HepG2 (cell line): ENCODE data around the gene LST1. TPM values are rescaled to one million over a fixed set of nuclear protein-coding genes. Genes with fewer than 3 reads are reported as not detected.
A peak's percentile ranks its signal among the peaks of the same experiment; 100 is the strongest.

ENCODE experiments used
- ATF1 ChIP-seq: IDR thresholded peaks from 2 replicates; pipeline ENCODE4 v1.6.1; 2016; ENCODE audit warnings: mild to moderate bottlenecking, control low read depth
- CC2D1A ChIP-seq: sonication (generic); formaldehyde crosslinking; IDR thresholded peaks from 2 replicates; pipeline ENCODE4 v1.8.1; 2023; ENCODE audit warnings: mild to moderate bottlenecking, missing genetic modification reagents
- ELF1 ChIP-seq: sonication (generic); formaldehyde crosslinking; IDR thresholded peaks from 2 replicates; pipeline ENCODE4 v1.4.0; 2020; ENCODE audit warnings: missing genetic modification reagents
- KDM6A ChIP-seq: IDR thresholded peaks from 2 replicates; pipeline ENCODE4 v1.6.1; 2016; ENCODE audit warnings: low read depth
- MAF1 ChIP-seq: sonication (generic); formaldehyde crosslinking; IDR thresholded peaks from 2 replicates; pipeline ENCODE4 v1.5.0; 2020; ENCODE audit warnings: missing genetic modification reagents, borderline replicate concordance
- NFE2L1 ChIP-seq: sonication (generic); formaldehyde crosslinking; IDR thresholded peaks from 2 replicates; pipeline ENCODE4 v1.4.0; 2020; ENCODE audit warnings: missing genetic modification reagents, mild to moderate bottlenecking, borderline replicate concordance
- POGZ ChIP-seq: sonication (generic); formaldehyde crosslinking; IDR thresholded peaks from 2 replicates; pipeline ENCODE4 v1.4.0; 2020; ENCODE audit warnings: mild to moderate bottlenecking, missing genetic modification reagents
- SMYD3 ChIP-seq: sonication (generic); formaldehyde crosslinking; IDR thresholded peaks from 2 replicates; pipeline ENCODE4 v1.8.1; 2023; ENCODE audit warnings: mild to moderate bottlenecking, missing genetic modification reagents
- SOX13 ChIP-seq, 3 experiments: fragments of 450-650 bp in 1 of 3; sonication (generic) in 1 of 3; formaldehyde crosslinking in 1 of 3; IDR thresholded peaks in 2 of 3; conservative IDR thresholded peaks in 1 of 3; 2 replicates each; pipeline versions ENCODE4 v1.5.0 to v1.6.1; 2016 to 2020; ENCODE audit warnings: antibody characterized with exemption in 1 of 3, mild to moderate bottlenecking in 1 of 3, missing compliant biosample characterization in 1 of 3, missing genetic modification reagents in 1 of 3, moderate library complexity in 1 of 3
- SPEN ChIP-seq: sonication (generic); formaldehyde crosslinking; IDR thresholded peaks from 2 replicates; pipeline ENCODE4 v1.5.1; 2020; ENCODE audit warnings: low read depth, mild to moderate bottlenecking, missing genetic modification reagents
- SRSF9 ChIP-seq: fragments of 200-400 bp; formaldehyde crosslinking; IDR thresholded peaks from 2 replicates; pipeline ENCODE4 v1.6.1; 2018; ENCODE audit warnings: borderline replicate concordance, mild to moderate bottlenecking, low read depth, low read length; ENCODE audit not compliant: insufficient read depth, poor library complexity, severe bottlenecking
- ZNF530 ChIP-seq: sonication (generic); formaldehyde crosslinking; IDR thresholded peaks from 2 replicates; pipeline ENCODE4 v1.5.0; 2020; ENCODE audit warnings: low read depth, mild to moderate bottlenecking, missing genetic modification reagents
- ZNF557 ChIP-seq: sonication (generic); formaldehyde crosslinking; IDR thresholded peaks from 2 replicates; pipeline ENCODE4 v1.4.0; 2020; ENCODE audit warnings: missing genetic modification reagents
- ZNF788 ChIP-seq: sonication (generic); formaldehyde crosslinking; IDR thresholded peaks from 2 replicates; pipeline ENCODE4 v1.5.0; 2020; ENCODE audit warnings: mild to moderate bottlenecking, missing genetic modification reagents, borderline replicate concordance
- polyA plus RNA-seq, 8 experiments: library from polyadenylated mRNA; depleted of rRNA in 3 of 8; stranded (reverse) in 7 of 8; unstranded in 1 of 8; fragments of >200 nt; fragmentation: Illumina TruSeq in 4 of 8; extraction: Trizol in 4 of 8; gene quantifications; 2 replicates each; pipeline versions ENCODE4 v1.2.1 to v1.2.3, GENCODE V29; 2011 to 2016; ENCODE audit warnings: low read depth in 4 of 8, missing spikeins in 1 of 8, mixed read lengths in 1 of 8; ENCODE audit not compliant: insufficient read depth in 1 of 8
- total RNA-seq, 5 experiments: library from RNA; depleted of rRNA; stranded (reverse); fragments of >200 nt; fragmentation: Illumina TruSeq; extraction: Trizol; gene quantifications; 2 replicates each; pipeline ENCODE4 v1.2.3, GENCODE V29; 2016; ENCODE audit warnings: low read depth in 1 of 5
- TF ChIP-seq, protein P1 (sequence below): IDR thresholded peaks from 2 replicates; pipeline ENCODE4 v1.6.1; 2016; ENCODE audit warnings: low read depth, control low read depth
- TF ChIP-seq, protein P2 (sequence below): sonication (generic); formaldehyde crosslinking; IDR thresholded peaks from 2 replicates; pipeline ENCODE4 v1.4.0; 2020; ENCODE audit warnings: mild to moderate bottlenecking, missing genetic modification reagents
- TF ChIP-seq, protein P3 (sequence below): sonication (generic); formaldehyde crosslinking; IDR thresholded peaks from 2 replicates; pipeline ENCODE4 v1.4.0; 2020; ENCODE audit warnings: missing genetic modification reagents

LST1 gene
- total and polyA plus RNA-seq, 2 of the 13 experiments (the other 11 are each of a cell fraction or from before 2014, with no cell fraction given) = not detected

DNA sequence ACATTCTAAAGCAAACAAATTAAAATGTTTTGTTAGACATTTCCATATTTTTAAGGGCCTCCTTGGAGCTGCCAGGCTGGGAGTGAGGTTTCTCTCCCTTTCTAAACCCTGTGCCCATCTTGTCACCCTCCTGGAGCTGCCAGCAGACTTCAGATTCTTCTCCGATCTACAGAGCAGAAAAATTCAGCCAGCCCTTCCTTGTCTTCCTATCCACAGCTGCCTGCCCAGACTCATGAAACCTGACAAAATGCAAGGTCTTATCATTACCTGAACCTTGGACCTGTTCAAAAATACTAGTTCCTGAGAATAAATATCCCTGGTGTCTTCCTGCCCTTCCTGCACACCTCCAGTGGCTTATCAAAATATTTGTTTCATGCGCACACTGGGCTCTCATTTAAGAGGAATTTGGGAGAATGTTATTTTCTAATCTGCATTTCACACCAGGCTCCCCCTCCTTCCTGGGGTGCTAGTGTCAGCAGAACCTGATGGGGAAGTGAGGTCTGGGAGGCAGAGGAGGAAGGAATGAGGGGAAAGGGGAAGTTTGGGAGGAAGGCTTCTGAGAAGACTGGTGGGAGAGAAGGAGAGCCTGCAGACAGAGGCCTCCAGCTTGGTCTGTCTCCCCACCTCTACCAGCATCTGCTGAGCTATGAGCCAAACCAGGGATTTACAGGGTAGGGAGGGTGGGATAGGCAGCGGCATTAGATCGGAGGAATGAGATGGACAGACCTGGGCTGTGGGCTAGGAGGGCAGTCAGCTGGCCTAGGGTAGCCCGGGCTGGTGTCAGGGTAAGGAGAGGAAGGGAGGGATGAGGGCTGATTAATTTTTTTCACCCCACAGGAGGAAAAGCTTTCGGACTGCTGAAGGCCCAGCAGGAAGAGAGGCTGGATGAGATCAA, 28.9 kb downstream of the LST1 start, which contains the start of gene AIF1 (continued):
- TF ChIP-seq SRSF9 (no peak), ZNF557 (CRISPR knock-in tag) (no peak), SOX13 (IDR thresholded peaks at IDR 0.05) (no peak), SOX13 (CRISPR knock-in tag; conservative IDR thresholded peaks at IDR 0.05 in 1 of 2, IDR thresholded peaks at IDR 0.05 in 1 of 2) (peak in 1 of 2 experiments; percentile 9; a peak in 1 of 4 replicates), POGZ (CRISPR knock-in tag) (no peak), SPEN (no peak), ELF1 (CRISPR knock-in tag) (no peak), ATF1 (CRISPR knock-in tag) (no peak), MAF1 (no peak), KDM6A (CRISPR knock-in tag) (no peak), CC2D1A (no peak), ZNF530 (CRISPR knock-in tag) (no peak), NFE2L1 (CRISPR knock-in tag) (no peak), SMYD3 (CRISPR knock-in tag) (no peak), ZNF788 (CRISPR knock-in tag) (no peak)
- TF ChIP-seq, protein P1, sequence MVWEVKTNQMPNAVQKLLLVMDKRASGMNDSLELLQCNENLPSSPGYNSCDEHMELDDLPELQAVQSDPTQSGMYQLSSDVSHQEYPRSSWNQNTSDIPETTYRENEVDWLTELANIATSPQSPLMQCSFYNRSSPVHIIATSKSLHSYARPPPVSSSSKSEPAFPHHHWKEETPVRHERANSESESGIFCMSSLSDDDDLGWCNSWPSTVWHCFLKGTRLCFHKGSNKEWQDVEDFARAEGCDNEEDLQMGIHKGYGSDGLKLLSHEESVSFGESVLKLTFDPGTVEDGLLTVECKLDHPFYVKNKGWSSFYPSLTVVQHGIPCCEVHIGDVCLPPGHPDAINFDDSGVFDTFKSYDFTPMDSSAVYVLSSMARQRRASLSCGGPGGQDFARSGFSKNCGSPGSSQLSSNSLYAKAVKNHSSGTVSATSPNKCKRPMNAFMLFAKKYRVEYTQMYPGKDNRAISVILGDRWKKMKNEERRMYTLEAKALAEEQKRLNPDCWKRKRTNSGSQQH (CRISPR knock-in tag) = no peak
- TF ChIP-seq, protein P2, sequence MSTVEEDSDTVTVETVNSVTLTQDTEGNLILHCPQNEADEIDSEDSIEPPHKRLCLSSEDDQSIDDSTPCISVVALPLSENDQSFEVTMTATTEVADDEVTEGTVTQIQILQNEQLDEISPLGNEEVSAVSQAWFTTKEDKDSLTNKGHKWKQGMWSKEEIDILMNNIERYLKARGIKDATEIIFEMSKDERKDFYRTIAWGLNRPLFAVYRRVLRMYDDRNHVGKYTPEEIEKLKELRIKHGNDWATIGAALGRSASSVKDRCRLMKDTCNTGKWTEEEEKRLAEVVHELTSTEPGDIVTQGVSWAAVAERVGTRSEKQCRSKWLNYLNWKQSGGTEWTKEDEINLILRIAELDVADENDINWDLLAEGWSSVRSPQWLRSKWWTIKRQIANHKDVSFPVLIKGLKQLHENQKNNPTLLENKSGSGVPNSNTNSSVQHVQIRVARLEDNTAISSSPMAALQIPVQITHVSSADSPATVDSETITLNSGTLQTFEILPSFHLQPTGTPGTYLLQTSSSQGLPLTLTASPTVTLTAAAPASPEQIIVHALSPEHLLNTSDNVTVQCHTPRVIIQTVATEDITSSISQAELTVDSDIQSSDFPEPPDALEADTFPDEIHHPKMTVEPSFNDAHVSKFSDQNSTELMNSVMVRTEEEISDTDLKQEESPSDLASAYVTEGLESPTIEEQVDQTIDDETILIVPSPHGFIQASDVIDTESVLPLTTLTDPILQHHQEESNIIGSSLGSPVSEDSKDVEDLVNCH (CRISPR knock-in tag) = no peak
- TF ChIP-seq, protein P3, sequence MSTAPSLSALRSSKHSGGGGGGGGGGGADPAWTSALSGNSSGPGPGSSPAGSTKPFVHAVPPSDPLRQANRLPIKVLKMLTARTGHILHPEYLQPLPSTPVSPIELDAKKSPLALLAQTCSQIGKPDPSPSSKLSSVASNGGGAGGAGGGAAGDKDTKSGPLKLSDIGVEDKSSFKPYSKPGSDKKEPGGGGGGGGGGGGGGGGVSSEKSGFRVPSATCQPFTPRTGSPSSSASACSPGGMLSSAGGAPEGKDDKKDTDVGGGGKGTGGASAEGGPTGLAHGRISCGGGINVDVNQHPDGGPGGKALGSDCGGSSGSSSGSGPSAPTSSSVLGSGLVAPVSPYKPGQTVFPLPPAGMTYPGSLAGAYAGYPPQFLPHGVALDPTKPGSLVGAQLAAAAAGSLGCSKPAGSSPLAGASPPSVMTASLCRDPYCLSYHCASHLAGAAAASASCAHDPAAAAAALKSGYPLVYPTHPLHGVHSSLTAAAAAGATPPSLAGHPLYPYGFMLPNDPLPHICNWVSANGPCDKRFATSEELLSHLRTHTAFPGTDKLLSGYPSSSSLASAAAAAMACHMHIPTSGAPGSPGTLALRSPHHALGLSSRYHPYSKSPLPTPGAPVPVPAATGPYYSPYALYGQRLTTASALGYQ (CRISPR knock-in tag) = 0 out of 2 replicates have a peak, but pooled peaks have one; percentile 37
